Loucy (cell line): ENCODE measurements around the gene CWC22.

Experiments used
- EZH2phosphoT487 ChIP-seq: fragments of 200-600 bp; IDR thresholded peaks from 2 replicates; pipeline ENCODE4 v1.6.1; 2018; ENCODE audit warnings: antibody characterized with exemption, mild to moderate bottlenecking, moderate library complexity, borderline replicate concordance
- TF ChIP-seq, protein P1 (sequence below): fragments of 200-600 bp; sonication (generic); conservative IDR thresholded peaks from 2 replicates; pipeline ENCODE4 v1.5.1; 2014; ENCODE audit warnings: mild to moderate bottlenecking, antibody characterized with exemption, low read length

DNA sequence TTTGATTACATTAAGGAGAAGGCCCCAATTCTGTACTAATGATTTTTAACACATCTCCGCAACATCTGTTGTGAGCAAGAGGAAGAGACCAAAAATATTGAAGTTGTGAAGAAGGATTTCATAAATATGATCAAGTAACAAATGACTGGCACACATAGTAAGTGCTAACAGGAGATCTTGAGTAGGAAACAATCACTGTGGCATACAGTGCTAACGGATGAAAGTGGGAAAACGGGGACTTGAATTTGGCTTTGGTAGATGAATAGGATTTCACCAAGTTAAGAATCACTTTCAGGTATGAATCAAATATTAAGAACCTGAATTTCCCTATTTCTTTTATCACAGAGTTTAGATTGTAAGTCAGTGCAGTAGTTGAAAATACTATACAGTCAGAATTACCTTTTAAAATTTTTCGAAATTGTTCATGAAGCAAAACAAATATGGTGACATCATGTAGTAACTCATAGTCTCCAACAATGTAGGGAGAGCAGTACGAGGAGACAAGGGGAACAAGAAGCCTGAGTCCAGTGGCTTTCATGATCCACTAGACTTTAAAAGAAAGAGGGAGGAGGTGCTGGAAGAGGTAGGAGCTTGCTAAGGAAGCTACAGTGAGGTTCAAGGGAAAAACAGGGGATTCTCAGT lies 16.3 kb downstream of the CWC22 start:
- TF ChIP-seq, protein P1, sequence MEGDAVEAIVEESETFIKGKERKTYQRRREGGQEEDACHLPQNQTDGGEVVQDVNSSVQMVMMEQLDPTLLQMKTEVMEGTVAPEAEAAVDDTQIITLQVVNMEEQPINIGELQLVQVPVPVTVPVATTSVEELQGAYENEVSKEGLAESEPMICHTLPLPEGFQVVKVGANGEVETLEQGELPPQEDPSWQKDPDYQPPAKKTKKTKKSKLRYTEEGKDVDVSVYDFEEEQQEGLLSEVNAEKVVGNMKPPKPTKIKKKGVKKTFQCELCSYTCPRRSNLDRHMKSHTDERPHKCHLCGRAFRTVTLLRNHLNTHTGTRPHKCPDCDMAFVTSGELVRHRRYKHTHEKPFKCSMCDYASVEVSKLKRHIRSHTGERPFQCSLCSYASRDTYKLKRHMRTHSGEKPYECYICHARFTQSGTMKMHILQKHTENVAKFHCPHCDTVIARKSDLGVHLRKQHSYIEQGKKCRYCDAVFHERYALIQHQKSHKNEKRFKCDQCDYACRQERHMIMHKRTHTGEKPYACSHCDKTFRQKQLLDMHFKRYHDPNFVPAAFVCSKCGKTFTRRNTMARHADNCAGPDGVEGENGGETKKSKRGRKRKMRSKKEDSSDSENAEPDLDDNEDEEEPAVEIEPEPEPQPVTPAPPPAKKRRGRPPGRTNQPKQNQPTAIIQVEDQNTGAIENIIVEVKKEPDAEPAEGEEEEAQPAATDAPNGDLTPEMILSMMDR: no peak
- TF ChIP-seq EZH2phosphoT487: no peak
